ENCODE measurements around the gene UBAC2.

Gene UBAC2, protein sequence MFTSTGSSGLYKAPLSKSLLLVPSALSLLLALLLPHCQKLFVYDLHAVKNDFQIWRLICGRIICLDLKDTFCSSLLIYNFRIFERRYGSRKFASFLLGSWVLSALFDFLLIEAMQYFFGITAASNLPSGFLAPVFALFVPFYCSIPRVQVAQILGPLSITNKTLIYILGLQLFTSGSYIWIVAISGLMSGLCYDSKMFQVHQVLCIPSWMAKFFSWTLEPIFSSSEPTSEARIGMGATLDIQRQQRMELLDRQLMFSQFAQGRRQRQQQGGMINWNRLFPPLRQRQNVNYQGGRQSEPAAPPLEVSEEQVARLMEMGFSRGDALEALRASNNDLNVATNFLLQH

DNA sequence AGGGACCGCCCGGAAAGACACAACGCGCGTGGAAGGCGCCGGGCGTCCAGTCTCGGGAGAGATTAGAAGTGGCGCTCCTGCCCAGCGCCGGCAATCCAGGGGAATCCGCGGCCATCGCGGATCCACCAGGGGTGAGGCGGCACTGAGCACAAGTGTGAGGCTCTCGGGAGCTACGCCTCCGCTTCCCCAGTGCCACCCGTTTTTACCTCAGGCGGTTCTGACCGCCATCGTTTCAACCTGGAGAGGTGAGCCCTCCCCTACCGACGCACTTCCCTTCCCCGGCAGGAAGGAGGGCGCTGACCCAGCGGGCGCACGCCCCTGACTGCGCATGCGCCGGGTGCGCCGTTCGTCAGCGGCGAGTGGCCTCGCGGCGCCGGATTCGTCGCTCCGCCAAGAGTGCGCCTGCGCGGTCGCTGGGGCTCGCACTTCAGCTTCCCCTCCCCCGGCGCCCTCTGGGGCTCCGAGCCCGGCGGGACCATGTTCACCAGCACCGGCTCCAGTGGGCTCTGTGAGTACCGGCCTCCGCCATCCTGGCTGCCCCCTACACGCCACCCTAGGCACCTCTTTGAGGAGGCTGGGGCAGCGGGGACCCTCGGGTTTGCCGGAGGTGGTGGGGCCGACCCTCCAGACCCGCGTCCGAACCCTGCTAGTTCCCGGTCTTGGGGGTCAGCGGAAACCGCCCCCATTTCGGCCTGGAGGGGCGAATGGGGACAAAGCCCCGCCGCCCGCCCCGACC is at the start of gene UBAC2:
Gene UBAC2 (plus strand): TSS at position 423 of the 736 bp plus-strand sequence. CDS start 55 bp downstream, at position 478.
- DNase-seq (ENCODE audit: low read depth), result peak; percentile 95

GRCh38 chr13:99151516-99151915 is 49.1 kb upstream of the UBAC2 start:
- no peak for DNase-seq (ENCODE audit: low read depth)

DNA sequence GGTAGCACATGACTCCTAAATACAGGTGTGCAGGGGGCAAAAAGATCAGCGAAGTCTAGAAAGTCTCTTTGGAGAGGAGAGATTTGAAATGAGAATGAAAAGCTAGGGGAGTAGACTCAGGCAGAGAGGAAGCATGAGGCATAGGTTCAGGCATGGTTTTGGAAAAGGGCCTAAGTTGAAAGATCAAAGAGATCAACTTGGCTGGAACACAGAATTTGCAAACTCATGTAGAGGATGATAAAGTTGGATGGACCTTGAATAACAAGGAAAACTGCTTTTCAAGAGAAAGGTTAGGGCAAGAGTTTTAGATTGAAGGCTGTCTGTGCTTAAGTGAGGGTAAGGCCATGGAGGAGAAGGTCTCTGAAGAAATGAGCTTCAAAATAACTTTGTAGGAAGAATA is 47.4 kb upstream of the UBAC2 start:
- no peak for DNase-seq (ENCODE audit: low read depth)

DNA sequence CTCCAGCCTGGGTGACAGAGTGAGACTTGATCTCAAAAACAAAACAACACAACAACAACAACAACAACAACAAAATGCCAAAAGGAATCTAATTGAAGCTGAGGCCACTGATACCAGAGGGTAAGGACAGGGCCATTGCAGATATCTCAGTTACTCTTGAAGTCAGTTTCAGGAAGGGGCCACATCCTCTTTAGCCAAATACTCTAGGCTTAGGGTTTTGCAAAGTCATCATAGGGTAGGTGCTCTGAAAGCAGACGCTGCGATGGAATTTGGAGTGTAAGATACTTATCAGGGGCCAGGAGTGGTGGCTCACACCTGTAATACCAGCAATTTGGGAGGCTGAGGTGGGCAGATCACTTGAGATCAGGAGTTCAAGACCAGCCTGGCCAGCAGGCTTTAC is 46.6 kb upstream of the UBAC2 start:
- no peak for DNase-seq (ENCODE audit: low read depth)

GRCh38 chr13:99155821-99156220 is 44.8 kb upstream of the UBAC2 start:
- DNase-seq (ENCODE audit: low read depth), result no peak

DNA sequence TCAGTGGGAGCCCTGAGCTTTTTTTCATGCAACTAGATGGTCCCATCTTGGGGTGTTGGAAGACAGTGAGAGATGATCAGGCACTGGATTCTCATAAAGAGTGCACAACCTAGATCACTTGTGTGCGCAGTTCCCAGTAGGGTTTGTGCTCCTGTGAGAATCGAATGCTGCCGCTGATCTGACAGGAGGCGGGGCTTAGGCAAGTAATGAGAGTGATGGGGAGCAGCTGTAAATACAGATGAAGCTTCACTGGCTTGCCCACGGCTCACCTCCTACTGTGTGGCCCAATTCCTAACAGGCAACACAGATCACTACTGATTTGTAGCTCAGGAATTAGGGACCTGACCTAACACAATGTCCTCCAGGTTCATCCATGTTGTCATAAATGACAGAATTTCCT is 43.6 kb upstream of the UBAC2 start:
- DNase-seq (ENCODE audit: low read depth), result no peak

- DNase-seq (ENCODE audit: low read depth), result no peak
These were observed 41.8 kb upstream of the UBAC2 start for GRCh38 chr13:99158846-99159245.

DNA sequence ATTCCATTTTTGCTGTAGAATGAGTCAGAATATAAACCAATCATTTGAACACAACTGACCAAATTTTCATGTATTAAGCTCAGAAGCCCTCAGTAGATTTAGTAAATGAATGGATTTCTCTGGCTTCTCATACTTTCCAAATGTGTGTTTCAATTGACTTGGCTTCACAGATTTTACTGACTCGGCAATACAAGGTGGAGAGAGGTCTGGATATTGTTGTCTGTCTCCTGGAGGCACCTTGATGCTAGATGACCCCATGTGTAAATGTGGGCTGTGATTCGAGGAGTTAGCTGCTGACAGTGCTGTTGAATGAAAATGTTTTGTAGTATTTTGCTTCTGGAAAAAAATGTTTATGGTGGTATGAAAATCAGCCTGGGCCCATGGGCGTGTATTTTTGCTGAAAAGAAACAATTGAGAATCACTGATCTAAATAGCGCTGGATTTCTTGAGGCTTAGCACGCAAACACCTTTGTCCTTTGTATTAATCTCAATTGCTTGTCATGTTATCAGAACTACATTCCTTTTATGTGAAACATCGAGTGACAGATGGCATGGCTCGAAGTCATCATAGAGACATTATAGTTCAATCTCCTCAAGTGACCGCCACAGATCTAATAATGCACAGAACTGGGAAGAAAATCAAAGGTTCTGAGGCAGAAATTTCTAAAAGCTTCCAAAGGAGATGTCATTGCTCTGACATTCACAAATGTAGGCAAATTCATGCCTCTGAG is 41.2 kb upstream of the UBAC2 start:
- no peak for DNase-seq (ENCODE audit: low read depth)

GRCh38 chr13:99160415-99160814 is 40.2 kb upstream of the UBAC2 start:
- DNase-seq (ENCODE audit: low read depth), result no peak

- DNase-seq (ENCODE audit: low read depth), result no peak
These were observed 39.1 kb upstream of the UBAC2 start for GRCh38 chr13:99161512-99161911.

DNA sequence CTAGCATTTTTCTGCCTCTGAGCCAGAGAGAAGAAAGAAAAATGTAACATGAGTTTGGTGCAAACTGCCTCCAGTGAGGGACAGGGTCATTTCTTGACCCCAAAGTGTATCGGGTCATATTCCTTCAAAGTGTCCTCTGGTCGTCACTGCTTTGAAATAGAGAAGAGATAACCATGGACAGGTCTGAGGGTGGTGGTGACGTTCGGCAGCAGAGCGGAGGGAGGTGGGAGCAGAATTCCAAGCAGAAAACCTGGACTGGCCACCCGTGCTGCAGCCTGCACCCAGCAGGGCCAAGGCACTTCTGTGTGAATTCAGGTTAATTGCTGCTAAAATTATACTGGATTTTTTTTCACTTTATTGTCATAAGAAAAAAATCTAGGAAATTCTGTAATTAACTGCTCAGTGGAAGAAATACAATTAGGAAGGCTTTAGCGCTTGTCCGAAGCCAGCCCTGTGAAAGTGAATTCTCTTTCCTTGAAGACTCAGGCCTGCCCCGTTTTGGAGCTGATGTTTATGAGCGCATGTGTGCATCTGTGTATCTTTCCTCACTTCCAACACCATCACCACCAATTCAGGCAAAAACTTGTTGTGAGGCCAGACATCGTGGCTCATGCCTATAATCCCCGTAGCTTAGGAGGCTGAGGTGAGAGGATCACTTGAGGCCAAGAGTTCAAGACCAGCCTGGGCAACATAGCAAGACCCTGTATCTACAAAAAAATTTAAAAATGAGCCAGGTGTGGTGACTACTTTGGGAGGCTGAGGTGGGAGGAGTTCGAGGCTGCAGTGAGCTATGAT is 37.9 kb upstream of the UBAC2 start:
- no peak for DNase-seq (ENCODE audit: low read depth)

DNA sequence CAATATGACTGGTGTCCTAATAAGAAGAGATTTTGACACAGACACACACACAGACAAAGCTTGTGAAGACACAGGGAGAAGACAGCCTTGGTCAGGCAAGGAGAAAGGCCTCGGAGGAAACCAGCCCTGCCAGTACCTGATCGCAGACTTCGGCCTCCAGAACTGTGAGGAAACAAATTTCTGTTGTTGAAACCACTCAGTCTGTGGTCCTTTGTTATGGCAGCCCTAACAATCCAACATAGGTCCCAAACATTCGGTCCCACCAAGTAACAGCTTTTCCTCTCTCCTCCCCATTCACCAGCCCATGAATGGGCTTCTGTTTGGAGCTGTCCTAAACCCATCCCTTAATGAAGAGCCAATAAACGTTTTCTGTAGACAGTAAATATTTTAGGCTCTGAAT is 36.4 kb upstream of the UBAC2 start:
- no peak for DNase-seq (ENCODE audit: low read depth)

- DNase-seq (ENCODE audit: low read depth), result no peak
These were observed 34.7 kb upstream of the UBAC2 start for GRCh38 chr13:99165753-99166587.

- DNase-seq (ENCODE audit: low read depth), result no peak
These were observed 27.7 kb upstream of the UBAC2 start for GRCh38 chr13:99172951-99173350.

- no peak for DNase-seq (ENCODE audit: low read depth)
These were observed 27.0 kb upstream of the UBAC2 start for GRCh38 chr13:99173606-99174005.

DNA sequence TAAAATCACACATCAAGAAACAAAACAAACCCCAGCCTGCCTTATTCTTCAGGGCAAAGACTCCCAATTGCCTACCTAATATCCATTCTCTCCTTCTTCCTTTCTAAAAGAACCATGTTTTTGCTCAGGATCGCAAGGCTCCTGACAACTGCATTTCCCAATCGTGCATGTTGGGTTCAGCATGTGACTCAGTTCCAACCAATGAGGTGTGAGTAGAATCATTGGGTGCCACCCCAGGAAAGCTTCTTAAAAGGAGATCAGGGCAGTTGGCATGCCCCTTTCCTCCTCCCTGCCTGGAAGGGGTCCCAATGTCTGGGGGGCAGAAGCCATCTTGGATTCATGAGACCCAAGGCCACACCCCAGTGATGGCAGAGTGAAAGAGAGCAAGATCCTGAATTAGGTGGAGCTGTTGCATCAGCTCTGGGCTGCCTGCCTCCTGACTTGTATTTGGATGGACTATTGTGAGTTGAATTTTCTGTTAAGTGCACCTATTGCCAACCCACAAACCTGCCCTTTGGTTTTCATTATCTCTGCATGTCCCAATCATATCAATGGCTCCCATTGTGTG is 26.0 kb upstream of the UBAC2 start:
- DNase-seq (ENCODE audit: low read depth), result no peak

GRCh38 chr13:99176309-99177276 is 24.1 kb upstream of the UBAC2 start:
- DNase-seq (ENCODE audit: low read depth), result peak; percentile 58

GRCh38 chr13:99178636-99179035 is 22.0 kb upstream of the UBAC2 start:
- no peak for DNase-seq (ENCODE audit: low read depth)

- DNase-seq (ENCODE audit: low read depth), result no peak
These were observed 21.2 kb upstream of the UBAC2 start for GRCh38 chr13:99179460-99179859.

GRCh38 chr13:99182439-99182838 is 18.2 kb upstream of the UBAC2 start:
- DNase-seq (ENCODE audit: low read depth), result no peak
